Left lung (tissue), 10 donors: ENCODE results near the gene NKX6-2. TPM values are rescaled to one million over a fixed set of nuclear protein-coding genes. Genes with fewer than 3 reads are reported as not detected.
A peak's percentile ranks its signal among the peaks of the same experiment; 100 is the strongest.
"Not testable (repeated sequence)": the region's sequence is repeated elsewhere in the genome, so short reads cannot be mapped to it uniquely, and the experiment has no call there.

Experiments
- ATAC-seq: fragments of 200-7000 bp; cut with Tn5 transposase; one replicate; pipeline ENCODE4 v1.9.1; 2020; ENCODE audit warnings: moderate library complexity
- DNase-seq, 4 donors: peaks; one replicate each; pipeline ENCODE4 v3.0.0-alpha.2; 2013 to 2020
- H3K27ac ChIP-seq, 2 donors: fragments of 200-600 bp; sonication (generic) in 1 of 2; one replicate each; pipeline versions ENCODE4 v1.5.0 to v1.8.0; 2020 to 2021
- H3K27me3 ChIP-seq, 2 donors: fragments of 200-600 bp; sonication (generic) in 1 of 2; one replicate each; pipeline versions ENCODE4 v1.5.0 to v1.8.0; 2020 to 2021
- H3K36me3 ChIP-seq, 2 donors: fragments of 200-600 bp; sonication (generic) in 1 of 2; one replicate each; pipeline versions ENCODE4 v1.5.0 to v1.8.0; 2020 to 2021
- H3K4me1 ChIP-seq, 2 donors: fragments of 200-600 bp; one replicate each; pipeline ENCODE4 v1.8.0; 2021
- H3K4me3 ChIP-seq, 2 donors: fragments of 200-600 bp; sonication (generic) in 1 of 2; one replicate each; pipeline versions ENCODE4 v1.5.0 to v1.8.0; 2020 to 2021; ENCODE audit warnings: mild to moderate bottlenecking in 1 of 2
- H3K9me3 ChIP-seq, 2 donors: fragments of 200-600 bp; sonication (generic) in 1 of 2; one replicate each; pipeline versions ENCODE4 v1.5.0 to v1.8.0; 2020 to 2021
- CTCF ChIP-seq, 2 donors: fragments of 200-600 bp; sonication (generic) in 1 of 2; IDR thresholded peaks; one replicate each; pipeline versions ENCODE4 v1.5.0 to v1.8.0; 2021; ENCODE audit warnings: antibody characterized with exemption in 2 of 2
- intact Hi-C, 2 donors: fragments of 100-400 bp; cut with DNase I; formaldehyde crosslinking; loops; one replicate each; pipeline versions ENCODE4 v1.11.2 to v1.14.2; 2022
- polyA plus RNA-seq, 6 donors: library from polyadenylated mRNA; unstranded; fragments of 120-200 nt; gene quantifications; one replicate each; pipeline ENCODE4 v1.2.1, GENCODE V29; 2013; ENCODE audit not compliant: insufficient read length in 6 of 6
- total RNA-seq, 2 donors: library from RNA; stranded (reverse); fragmentation: NEBNext Ultra II Directional; extraction: Animal tissue kit (Norgen Biotek cat#: 25700); gene quantifications; one replicate each; pipeline ENCODE4 v1.2.1, GENCODE V29; 2021
- donor health status: DM: no; HTN: yes; CAD: no.
- donor health status: DM: no; HTN: no; CAD: no.

The NKX6-2 gene
- total and polyA plus RNA-seq, 8 donors: 4.5 to 6.5 (median 6.1) TPM; not detected in 2

- H3K27me3 ChIP-seq: no peaks in the 10 kb centered on the region
- ATAC-seq (no peak), DNase-seq (no peak)
- no peaks in the 10 kb centered on the region for H3K4me1 ChIP-seq
- H3K4me3 ChIP-seq: no peak overlapping the region
- peaks cover 0 to 73% of the 10 kb centered on the region in 2 donors for H3K36me3 ChIP-seq
- H3K27ac ChIP-seq: no peak overlapping the region
- no peak for TF ChIP-seq CTCF (IDR thresholded peaks at IDR 0.05)
- no peaks in the 10 kb centered on the region for H3K9me3 ChIP-seq
- intact Hi-C loops: no loop called here
Observed at GRCh38 chr10:132776821-132777220, 9.1 kb downstream of the NKX6-2 start.

- DNase-seq: no peak
- intact Hi-C loops: no loop called here
Observed at GRCh38 chr10:132776186-132776585, 9.8 kb downstream of the NKX6-2 start.

GRCh38 chr10:132774902-132775863 lies 10.8 kb downstream of the NKX6-2 start:
- TF ChIP-seq CTCF (IDR thresholded peaks at IDR 0.05): no peak
- peak in 1 of 4 donors; percentile 68 for DNase-seq
- H3K4me1 ChIP-seq: no peaks in the 10 kb centered on the region
- intact Hi-C loops: no loop called here
- no peaks in the 10 kb centered on the region for H3K9me3 ChIP-seq
- no peak overlapping the region for H3K4me3 ChIP-seq
- no peaks in the 10 kb centered on the region for H3K27me3 ChIP-seq
- H3K27ac ChIP-seq: no peak overlapping the region
- peak; percentile 59 for ATAC-seq
- peaks cover 0 to 71% of the 10 kb centered on the region in 2 donors for H3K36me3 ChIP-seq

More at GRCh38 chr10:132776186-132776585, 9.8 kb downstream of the NKX6-2 start:
- no peak overlapping the region for H3K27ac ChIP-seq
- no peak for ATAC-seq
- H3K4me3 ChIP-seq: no peak overlapping the region
- peaks cover 0 to 71% of the 10 kb centered on the region in 2 donors for H3K36me3 ChIP-seq
- no peaks in the 10 kb centered on the region for H3K9me3 ChIP-seq
- H3K27me3 ChIP-seq: no peaks in the 10 kb centered on the region
- no peaks in the 10 kb centered on the region for H3K4me1 ChIP-seq
- TF ChIP-seq CTCF (IDR thresholded peaks at IDR 0.05): no peak

- H3K4me1 ChIP-seq: no peaks in the 10 kb centered on the region
- intact Hi-C loops: no loop called here
- peaks cover 0 to 2% of the 10 kb centered on the region in 2 donors for H3K9me3 ChIP-seq
- DNase-seq: peak in 1 of 4 donors; percentile 20
- H3K27me3 ChIP-seq: no peaks in the 10 kb centered on the region
- no peak for TF ChIP-seq CTCF (IDR thresholded peaks at IDR 0.05)
- no peak overlapping the region for H3K27ac ChIP-seq
- no peak for ATAC-seq
- H3K36me3 ChIP-seq: peaks cover 0 to 71% of the 10 kb centered on the region in 2 donors
- no peak overlapping the region for H3K4me3 ChIP-seq
Observed at GRCh38 chr10:132774181-132774901, 11.6 kb downstream of the NKX6-2 start.

- H3K4me1 ChIP-seq, H3K9me3 ChIP-seq, ATAC-seq, DNase-seq, intact Hi-C loops, H3K4me3 ChIP-seq, H3K27me3 ChIP-seq, H3K27ac ChIP-seq: not testable (repeated sequence)
- H3K36me3 ChIP-seq: peaks cover 0 to 70% of the 10 kb centered on the region in 2 donors
Observed at GRCh38 chr10:132772816-132773215, 13.1 kb downstream of the NKX6-2 start.
